RWPE2 (cell line): ENCODE results near the gene BICDL2.

Experiments used
- ATAC-seq: fragments of 200-7000 bp; cut with Tn5 transposase; 3 replicates; pipeline ENCODE4 v1.9.1; 2021; ENCODE audit warnings: low read depth
- DNase-seq: peaks from one replicate; pipeline ENCODE4 v3.0.0-alpha.2; 2020; ENCODE audit warnings: low spot score
- H3K27ac ChIP-seq: fragments of 450-650 bp; 2 replicates; pipeline ENCODE4 v1.5.1; 2017; ENCODE audit warnings: mild to moderate bottlenecking; ENCODE audit not compliant: poor library complexity, severe bottlenecking
- H3K27me3 ChIP-seq: fragments of 250-450 bp; sonication (Bioruptor Pico); 2 replicates; pipeline ENCODE4 v1.5.1; 2021; ENCODE audit warnings: mild to moderate bottlenecking, moderate library complexity; ENCODE audit not compliant: insufficient read depth, poor library complexity, severe bottlenecking
- H3K36me3 ChIP-seq: fragments of 250-450 bp; sonication (Bioruptor Pico); 2 replicates; pipeline ENCODE4 v1.5.1; 2020; ENCODE audit warnings: low read depth, mild to moderate bottlenecking, moderate library complexity
- H3K4me1 ChIP-seq: fragments of 250-450 bp; sonication (Bioruptor Pico); 2 replicates; pipeline ENCODE4 v1.5.1; 2021; ENCODE audit warnings: mild to moderate bottlenecking, moderate library complexity; ENCODE audit not compliant: insufficient read depth, poor library complexity, severe bottlenecking
- H3K4me3 ChIP-seq: fragments of 250-450 bp; sonication (Bioruptor Pico); 2 replicates; pipeline ENCODE4 v1.5.1; 2021; ENCODE audit warnings: mild to moderate bottlenecking, moderate library complexity; ENCODE audit not compliant: severe bottlenecking
- H3K9me3 ChIP-seq: fragments of 250-450 bp; sonication (Bioruptor Pico); 2 replicates; pipeline ENCODE4 v1.5.1; 2021; ENCODE audit warnings: mild to moderate bottlenecking, moderate library complexity; ENCODE audit not compliant: severe bottlenecking
- CTCF ChIP-seq: fragments of 450-650 bp; IDR thresholded peaks from one replicate; pipeline ENCODE4 v1.5.1; 2017; ENCODE audit warnings: mild to moderate bottlenecking, moderate library complexity; ENCODE audit not compliant: poor library complexity, severe bottlenecking

Gene BICDL2

DNA sequence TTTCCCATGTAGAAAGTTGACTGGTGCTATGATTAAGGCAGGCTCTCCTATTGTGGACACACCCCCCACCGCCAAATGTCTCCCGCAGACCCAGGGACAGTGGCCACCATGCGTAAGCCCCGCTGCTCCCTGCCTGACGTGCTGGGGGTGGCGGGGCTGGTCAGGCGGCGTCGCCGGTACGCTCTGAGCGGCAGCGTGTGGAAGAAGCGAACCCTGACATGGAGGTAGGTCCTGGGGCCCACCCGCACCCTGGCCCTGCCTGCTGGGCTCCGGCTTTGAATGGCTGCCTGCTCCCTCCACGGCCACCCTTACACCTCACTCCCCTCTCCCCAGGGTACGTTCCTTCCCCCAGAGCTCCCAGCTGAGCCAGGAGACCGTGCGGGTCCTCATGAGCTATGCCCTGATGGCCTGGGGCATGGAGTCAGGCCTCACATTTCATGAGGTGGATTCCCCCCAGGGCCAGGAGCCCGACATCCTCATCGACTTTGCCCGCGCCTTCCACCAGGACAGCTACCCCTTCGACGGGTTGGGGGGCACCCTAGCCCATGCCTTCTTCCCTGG lies 13.3 kb upstream of the BICDL2 start:
- no peaks in the 10 kb centered on the region for H3K4me1 ChIP-seq
- no peak for DNase-seq
- H3K4me3 ChIP-seq: no peak overlapping the region
- ATAC-seq: no peak
- no peak overlapping the region for H3K27ac ChIP-seq
- no peaks in the 10 kb centered on the region for H3K9me3 ChIP-seq
- H3K27me3 ChIP-seq: peaks cover 35% of the 10 kb centered on the region
- no peak for TF ChIP-seq CTCF
- H3K36me3 ChIP-seq: no peaks in the 10 kb centered on the region

GRCh38 chr16:3047387-3047720 lies 10.6 kb upstream of the BICDL2 start:
- peaks cover 40% of the 10 kb centered on the region for H3K27me3 ChIP-seq
- peak; percentile 5; the same call in 1 of the 3 replicates for ATAC-seq
- no peak overlapping the region for H3K4me3 ChIP-seq
- no peaks in the 10 kb centered on the region for H3K4me1 ChIP-seq
- no peak for DNase-seq
- H3K9me3 ChIP-seq: no peaks in the 10 kb centered on the region
- H3K36me3 ChIP-seq: no peaks in the 10 kb centered on the region
- no peak overlapping the region for H3K27ac ChIP-seq
- no peak for TF ChIP-seq CTCF

DNA sequence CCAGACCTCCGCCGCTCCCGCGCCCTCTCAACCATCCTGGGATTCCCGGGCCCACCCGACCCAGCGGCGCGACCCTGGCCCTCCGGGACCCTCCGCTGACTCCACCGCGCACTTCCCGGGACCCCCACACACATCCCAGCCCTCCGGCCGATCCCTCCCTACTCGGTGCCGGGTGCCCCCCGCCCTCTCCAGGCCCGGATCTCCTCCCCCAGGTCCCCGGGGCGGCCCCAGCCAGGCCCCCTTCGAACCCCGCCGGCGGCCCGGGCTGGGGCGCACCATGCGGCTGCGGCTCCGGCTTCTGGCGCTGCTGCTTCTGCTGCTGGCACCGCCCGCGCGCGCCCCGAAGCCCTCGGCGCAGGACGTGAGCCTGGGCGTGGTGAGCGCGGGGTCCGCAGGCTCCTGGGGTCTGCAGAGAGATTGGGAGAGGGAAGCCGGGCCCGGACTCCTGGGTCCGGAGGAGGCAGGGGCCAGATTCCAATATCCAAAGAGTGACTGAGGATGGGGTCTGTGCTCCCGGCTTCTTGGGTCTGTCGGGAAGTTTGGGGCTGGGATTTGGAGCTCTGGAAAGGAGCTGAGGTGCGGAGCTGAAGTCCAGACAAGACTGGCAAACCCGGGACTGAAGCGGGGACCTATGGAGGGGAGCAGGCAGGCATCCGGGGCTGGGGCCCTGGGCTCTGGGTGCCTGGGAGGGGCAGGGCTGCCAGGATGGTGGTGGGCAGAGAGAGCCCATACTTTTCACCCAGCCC lies 10.1 kb upstream of the BICDL2 start:
- H3K27me3 ChIP-seq: peaks cover 40% of the 10 kb centered on the region
- DNase-seq: no peak
- no peaks in the 10 kb centered on the region for H3K4me1 ChIP-seq
- TF ChIP-seq CTCF: no peak
- H3K9me3 ChIP-seq: no peaks in the 10 kb centered on the region
- H3K27ac ChIP-seq: no peak overlapping the region
- ATAC-seq: 0 out of 3 replicates have a peak, but pooled peaks have one; percentile 19
- peak overlapping the region; percentile 34 for H3K4me3 ChIP-seq
- H3K36me3 ChIP-seq: no peaks in the 10 kb centered on the region

DNA sequence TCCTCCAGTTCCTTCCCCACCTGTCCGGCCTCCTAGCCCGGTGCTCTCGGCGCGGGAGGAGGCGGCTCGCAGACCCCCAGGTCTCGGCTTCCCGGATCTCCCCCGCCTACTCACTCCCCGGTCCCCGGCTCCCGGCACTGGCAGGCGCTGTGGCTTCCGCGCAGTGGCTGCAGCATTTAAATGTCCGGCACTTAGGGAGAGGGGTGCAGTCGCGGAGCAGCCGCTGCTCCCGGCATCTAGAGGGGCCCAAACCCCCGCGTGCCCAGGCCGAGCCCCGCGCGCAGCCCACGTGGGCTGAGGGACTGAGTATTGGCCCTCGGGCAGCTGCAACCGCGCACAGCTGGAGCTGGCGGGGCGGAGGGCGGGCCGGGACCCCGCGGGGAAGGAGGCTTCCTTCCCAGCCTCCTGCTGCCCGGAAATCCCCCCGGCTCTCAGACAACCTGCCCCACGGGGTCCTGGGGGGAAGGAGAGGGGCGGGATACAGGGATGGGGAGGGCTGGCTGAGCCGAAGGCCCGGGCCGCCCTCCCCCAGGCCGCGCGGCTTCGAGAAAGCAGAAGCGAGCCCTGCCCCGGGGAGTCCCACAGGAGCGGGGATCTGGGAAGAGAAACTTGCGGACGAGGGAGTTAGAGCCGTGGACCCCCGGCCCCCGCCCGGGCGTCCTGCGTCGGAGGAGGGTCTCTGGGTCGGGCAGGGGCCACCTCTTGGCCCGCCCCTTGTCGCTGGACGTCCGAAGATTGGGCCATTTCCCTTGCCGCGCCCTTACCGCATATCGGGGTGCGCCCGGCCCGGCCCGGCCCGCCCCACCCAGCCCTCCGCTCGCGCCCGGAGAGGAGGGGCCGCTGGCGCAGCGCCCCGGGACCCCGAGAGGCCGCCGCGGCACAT lies 9.3 kb upstream of the BICDL2 start, which contains the start of gene MMP25:
MMP25 (plus strand) TSS at position 804 of the 883 bp plus-strand sequence. CDS start 357 bp downstream, outside the sequence.
- Histone ChIP-seq H3K4me1 (no peaks in the 10 kb centered on the region), H3K9me3 (no peaks in the 10 kb centered on the region), H3K27ac (no peak within 1 kb of the TSS), H3K27me3 (peaks cover 38% of the 10 kb centered on the region), H3K4me3 (peak within 1 kb of the TSS; percentile 34), H3K36me3 (no peaks in the 10 kb centered on the region)
- DNase-seq (no peak), ATAC-seq (peak; percentile 50)
- TF ChIP-seq CTCF: no peak
